PC-3 (cell line): ENCODE data around the gene ZNF396.

Source experiments
- CTCF ChIP-seq: fragments of 300-600 bp; sonication (generic); conservative IDR thresholded peaks from 2 replicates; pipeline ENCODE4 v1.5.1; 2017; ENCODE audit warnings: antibody characterized with exemption, low read depth, mild to moderate bottlenecking, low read length
- EZH2 ChIP-seq: fragments of 300-600 bp; sonication (generic); IDR thresholded peaks from one replicate; pipeline ENCODE4 v1.6.1; 2017; ENCODE audit warnings: antibody characterized with exemption, mild to moderate bottlenecking, low read length; ENCODE audit not compliant: unreplicated experiment
- EZH2phosphoT487 ChIP-seq: fragments of 300-600 bp; sonication (generic); IDR thresholded peaks from 2 replicates; pipeline ENCODE4 v1.6.1; 2018; ENCODE audit warnings: mild to moderate bottlenecking, antibody characterized with exemption, low read length, borderline replicate concordance

DNA sequence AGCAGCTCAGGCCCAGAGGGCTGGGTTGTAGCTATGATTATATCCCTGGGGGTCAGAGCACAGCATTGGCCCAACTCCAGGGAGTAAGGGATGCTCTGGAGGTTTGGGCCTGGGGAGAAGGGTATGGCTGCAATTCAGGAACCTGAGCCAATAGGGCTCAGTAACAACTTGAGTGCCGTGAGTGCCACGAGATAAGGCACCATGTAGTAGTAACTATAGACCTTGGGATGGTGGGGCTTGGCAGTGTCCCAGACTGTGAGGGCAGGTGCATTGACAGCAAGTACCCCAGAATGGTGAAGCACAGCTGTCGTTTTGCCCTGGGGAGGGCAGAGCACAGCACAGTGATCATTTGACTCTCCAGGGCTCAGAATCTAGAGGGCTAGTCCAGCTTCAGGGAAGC, 45.1 kb upstream of the ZNF396 start:
- TF ChIP-seq CTCF: no peak
- TF ChIP-seq EZH2: no peak
- TF ChIP-seq EZH2phosphoT487: no peak
